ENCODE measurements around the gene PEX1.
"Not testable (repeated sequence)": the region's sequence is repeated elsewhere in the genome, so short reads cannot be mapped to it uniquely, and the experiment has no call there.

The PEX1 gene

GRCh38 chr7:92446869-92447344 is 81.4 kb downstream of the PEX1 start:
- peak; percentile 89 for FAIRE-seq
- TF ChIP-seq PAX5 (IDR thresholded peaks at IDR 0.05; ENCODE audit: insufficient read depth, low read length, severe bottlenecking) (no peak), POU2F2 (IDR thresholded peaks at IDR 0.05; ENCODE audit: low read depth, low read length) (no peak), POLR2A (IDR thresholded peaks at IDR 0.05; ENCODE audit: low read depth, low read length) (no peak), TAF1 (IDR thresholded peaks at IDR 0.05; ENCODE audit: low read depth, low read length) (no peak), POLR2AphosphoS5 (IDR thresholded peaks at IDR 0.05; ENCODE audit: low read depth, low read length) (no peak), SPI1 (IDR thresholded peaks at IDR 0.05; ENCODE audit: low read depth, low read length) (no peak)
- DNase-seq (ENCODE audit: insufficient read length, low spot score) = no peak

DNA sequence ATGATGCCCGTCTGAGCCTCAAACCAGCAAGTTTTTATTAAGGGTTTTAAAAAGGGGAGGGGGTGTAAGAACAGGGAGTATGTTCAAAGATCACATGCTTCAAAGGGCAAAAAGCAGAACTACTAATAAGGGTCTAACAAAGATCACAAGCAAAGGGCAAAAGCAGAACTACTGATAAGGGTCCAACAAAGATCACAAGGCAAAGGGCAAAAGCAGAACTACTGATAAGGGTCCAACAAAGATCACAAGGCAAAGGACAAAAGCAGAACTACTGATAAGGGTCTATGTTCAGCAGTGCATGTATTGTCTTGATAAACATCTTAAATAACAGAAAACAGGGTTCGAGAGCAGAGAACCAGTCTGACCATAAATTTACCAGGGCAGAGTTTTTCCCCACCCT is 85.6 kb downstream of the PEX1 start:
- DNase-seq (ENCODE audit: insufficient read length, low spot score); FAIRE-seq: not testable (repeated sequence)

GRCh38 chr7:92437956-92438491 is 90.3 kb downstream of the PEX1 start:
- TF ChIP-seq PAX5 (IDR thresholded peaks at IDR 0.05; ENCODE audit: insufficient read depth, low read length, severe bottlenecking) (no peak), POLR2AphosphoS5 (IDR thresholded peaks at IDR 0.05; ENCODE audit: low read depth, low read length) (no peak), POLR2A (IDR thresholded peaks at IDR 0.05; ENCODE audit: low read depth, low read length) (no peak)
- DNase-seq (ENCODE audit: insufficient read length, low spot score) (no peak), FAIRE-seq (no peak)
